Iris pigment epithelial cell (primary cell): Measurements from ENCODE around the gene RIMKLB.
"Not testable (repeated sequence)": the region's sequence is repeated elsewhere in the genome, so short reads cannot be mapped to it uniquely, and the experiment has no call there.

Experiments
- DNase-seq: peaks from one replicate; pipeline ENCODE4 v3.0.0-alpha.2; 2011; ENCODE audit warnings: low read depth

The RIMKLB gene

GRCh38 chr12:8818526-8818925 lies 120.7 kb downstream of the RIMKLB start:
- no peak for DNase-seq

DNA sequence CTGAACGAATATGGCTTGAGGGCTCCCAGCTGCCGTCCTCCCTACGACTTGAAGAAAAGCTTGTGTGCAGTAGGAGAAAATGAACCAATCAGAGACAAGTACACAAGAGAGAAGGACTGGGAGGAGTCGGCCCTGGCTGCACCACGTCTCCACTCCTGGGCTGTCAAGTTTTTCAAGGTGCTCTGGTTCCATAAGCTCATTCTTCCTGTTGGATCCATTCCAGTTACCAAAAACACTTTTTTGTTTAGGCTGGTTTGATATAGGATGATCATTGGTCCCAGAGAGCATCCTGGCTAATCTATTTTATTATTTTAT lies 121.8 kb downstream of the RIMKLB start:
- no peak for DNase-seq

DNA sequence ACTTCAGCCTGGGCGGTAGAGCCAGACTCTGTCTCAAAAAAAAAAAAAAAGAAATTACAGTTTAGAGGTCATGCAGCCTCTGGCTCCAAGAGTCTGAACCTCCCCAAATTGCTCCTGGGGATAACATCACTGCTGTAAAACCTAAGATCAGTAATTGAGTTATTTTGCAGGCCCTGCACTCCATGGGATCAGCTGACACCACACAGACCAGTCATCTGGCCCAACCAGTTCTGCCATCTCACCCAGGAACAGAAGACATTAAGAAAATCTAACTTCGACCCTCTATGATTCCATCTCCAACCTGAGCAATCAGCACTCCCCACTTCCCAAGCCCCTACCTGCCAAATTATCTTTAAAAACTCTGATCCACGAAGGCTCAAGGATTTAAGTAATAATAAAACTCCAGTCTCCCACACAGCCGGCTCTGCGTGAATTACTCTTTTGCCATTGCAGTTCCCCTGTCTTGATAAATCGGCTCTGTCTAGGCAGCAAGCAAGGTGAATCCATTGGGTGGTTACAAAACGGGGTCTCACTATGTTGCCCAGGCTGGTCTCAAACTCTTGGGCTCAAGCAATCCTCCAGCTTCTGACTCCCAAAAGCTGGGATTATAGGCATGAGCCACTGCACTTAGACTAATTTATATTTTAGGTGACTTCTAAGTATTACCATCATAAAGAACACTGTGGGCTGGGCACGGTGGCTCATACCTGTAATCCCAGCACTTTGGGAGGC lies 123.1 kb downstream of the RIMKLB start:
- DNase-seq: not testable (repeated sequence)

GRCh38 chr12:8821591-8821990 lies 123.8 kb downstream of the RIMKLB start:
- no peak for DNase-seq

DNA sequence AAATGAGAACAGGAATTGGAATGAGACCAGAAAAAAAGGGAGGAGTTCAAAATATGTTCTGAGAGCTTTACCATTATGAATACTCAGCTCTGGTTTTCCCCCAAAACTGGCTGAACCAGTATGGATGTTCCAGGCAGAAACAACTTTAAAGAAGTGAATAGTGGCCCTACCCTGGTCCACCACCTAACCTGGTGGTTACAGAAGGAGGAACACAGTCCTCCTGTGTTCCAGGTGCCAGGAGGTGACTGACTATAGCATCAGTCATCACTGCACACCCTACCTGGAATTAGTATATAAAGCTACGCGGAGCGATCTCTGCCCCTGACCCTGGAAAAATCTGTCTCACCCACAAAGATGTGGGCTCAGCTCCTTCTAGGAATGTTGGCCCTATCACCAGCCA lies 124.5 kb downstream of the RIMKLB start, which contains the start of gene A2ML1:
TSS of gene A2ML1 (plus strand) at position 324 of the 400 bp plus-strand sequence. CDS start at position 355, 31 bp downstream.
- no peak for DNase-seq

DNA sequence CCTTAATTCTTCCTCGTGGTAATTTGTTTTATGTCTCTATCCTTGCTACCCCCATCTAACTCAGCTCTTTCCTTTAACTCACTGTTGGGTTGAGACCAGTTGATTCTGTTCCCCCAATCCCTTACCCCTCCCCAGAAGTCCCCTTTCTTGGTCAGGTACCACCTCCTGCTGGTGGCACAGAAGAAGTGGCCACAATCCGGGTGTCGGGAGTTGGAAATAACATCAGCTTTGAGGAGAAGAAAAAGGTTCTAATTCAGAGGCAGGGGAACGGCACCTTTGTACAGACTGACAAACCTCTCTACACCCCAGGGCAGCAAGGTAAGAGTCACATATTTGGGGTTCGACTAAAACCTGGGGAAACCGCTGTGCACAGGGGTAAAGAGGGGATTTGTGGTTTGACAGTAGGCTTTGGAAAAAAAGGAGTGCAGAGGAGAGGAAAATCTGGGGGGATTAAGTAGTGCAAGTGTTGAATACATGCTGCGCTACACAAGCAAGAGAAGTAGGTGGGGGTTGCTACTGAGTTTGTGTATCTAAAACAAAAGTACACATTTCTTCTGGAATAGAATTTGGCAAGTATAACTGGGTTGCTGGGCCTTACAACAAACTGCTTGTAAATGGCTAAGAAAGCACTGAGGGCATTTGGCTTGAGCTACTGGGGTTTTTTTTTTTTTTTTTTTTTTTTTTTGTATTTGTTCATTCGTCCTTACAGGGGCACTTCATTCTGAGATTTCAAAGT lies 125.9 kb downstream of the RIMKLB start:
- peak; percentile 33 for DNase-seq

- DNase-seq: no peak
These were observed 129.9 kb downstream of the RIMKLB start for GRCh38 chr12:8827551-8828256.

DNA sequence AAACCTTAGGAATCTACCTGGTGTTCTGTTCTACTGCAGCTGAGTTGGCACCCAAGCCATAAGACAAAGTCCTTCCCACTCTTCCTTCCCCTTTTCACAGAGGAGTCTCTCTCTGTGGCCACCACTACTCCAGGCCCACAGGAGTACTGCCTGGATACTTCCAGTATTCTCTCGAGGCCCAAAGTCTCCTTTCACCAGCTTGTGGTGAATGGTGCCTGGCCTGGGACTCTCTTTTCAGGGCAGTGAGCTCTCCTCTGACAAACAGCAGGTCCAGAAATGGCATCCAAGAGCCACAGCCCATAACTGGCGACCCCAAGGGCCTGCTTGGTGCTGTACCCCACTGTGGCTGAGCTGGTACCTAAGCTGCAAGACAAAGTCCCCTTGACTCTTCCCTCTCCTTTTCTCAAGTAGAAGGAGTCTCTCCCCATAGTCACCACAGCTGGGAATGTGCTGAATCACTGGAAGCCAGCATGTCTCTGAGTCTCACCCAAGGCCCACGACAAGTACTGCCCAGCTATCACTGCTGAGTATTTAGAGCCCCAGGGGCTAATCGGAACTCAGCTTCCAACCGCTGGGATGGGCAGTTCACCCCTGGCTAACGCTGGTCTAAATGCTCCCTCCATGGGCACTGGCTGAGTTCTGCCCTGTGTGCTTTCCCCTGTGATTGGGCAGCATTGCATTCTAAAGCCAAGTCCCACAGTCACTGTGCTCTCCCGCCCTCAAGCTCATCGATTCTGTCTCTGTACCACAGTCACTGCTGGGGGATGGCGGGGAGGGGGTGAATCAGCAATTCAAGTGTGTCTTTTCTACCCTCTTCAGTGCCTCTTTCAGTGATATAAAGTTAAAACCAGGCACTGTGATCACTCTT lies 130.7 kb downstream of the RIMKLB start:
- DNase-seq: no peak

- DNase-seq: no peak
These were observed 131.3 kb downstream of the RIMKLB start for GRCh38 chr12:8829125-8829518.

GRCh38 chr12:8829621-8830020 lies 131.8 kb downstream of the RIMKLB start:
- no peak for DNase-seq

DNA sequence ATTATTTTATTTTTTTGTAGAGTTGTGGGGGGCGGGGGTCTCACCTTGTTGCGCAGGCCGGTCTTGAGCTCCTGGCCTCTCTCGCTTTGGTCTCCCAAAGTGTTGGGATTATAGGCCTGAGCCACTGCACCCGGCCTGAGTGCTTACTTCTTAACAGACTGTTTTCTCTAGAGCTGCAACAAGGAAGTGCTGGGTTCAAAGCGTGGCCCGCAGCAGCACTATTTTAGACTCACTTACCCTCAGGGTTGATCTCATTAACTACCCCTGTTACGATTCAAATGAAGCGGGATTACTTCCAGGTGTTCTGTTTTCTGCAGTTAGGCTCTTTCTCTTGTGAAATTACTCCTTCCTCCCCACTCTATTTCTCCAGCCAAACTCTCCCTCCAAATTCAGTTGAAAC lies 133.3 kb downstream of the RIMKLB start:
- no peak for DNase-seq

DNA sequence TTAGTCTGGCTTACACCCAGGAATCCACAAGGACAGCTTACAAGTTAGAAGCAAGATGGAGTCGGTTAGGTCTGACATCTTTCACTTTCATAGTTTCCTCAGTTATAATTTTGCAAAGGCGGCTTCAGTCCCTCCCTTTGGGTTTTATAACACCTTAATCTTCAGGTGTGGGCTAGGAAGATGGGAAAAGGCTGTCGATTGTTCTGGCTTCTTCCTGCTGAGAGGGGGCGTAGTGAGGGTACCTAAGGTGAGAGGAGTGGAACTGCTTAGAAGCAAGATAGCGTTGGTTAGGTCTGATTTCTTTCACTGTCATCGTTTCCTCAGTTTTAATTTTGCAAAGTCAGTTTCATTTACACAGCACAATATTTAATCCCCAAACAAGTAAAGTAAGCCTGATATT lies 134.7 kb downstream of the RIMKLB start:
- DNase-seq: no peak
